ENCODE measurements around the gene SMOC1. TPM values are rescaled to one million over a fixed set of nuclear protein-coding genes. Genes with fewer than 3 reads are reported as not detected.

The SMOC1 gene
- total RNA-seq, 1 donor from 2014 or later: 3.1 TPM

GRCh38 chr14:70011098-70011497 lies 131.9 kb downstream of the SMOC1 start:
- no peak for DNase-seq (ENCODE audit: low spot score)

- no peak for DNase-seq (ENCODE audit: low spot score)
These were observed 132.5 kb downstream of the SMOC1 start for GRCh38 chr14:70011708-70012107.

GRCh38 chr14:70013271-70013873 lies 134.2 kb downstream of the SMOC1 start:
- peak; percentile 27 for DNase-seq (ENCODE audit: low spot score)

GRCh38 chr14:70014406-70015095 lies 135.3 kb downstream of the SMOC1 start:
- DNase-seq (ENCODE audit: low spot score): no peak

- no peak for DNase-seq (ENCODE audit: low spot score)
These were observed 139.0 kb downstream of the SMOC1 start for GRCh38 chr14:70018230-70018629.

- DNase-seq (ENCODE audit: low spot score): peak; percentile 33
These were observed 139.5 kb downstream of the SMOC1 start for GRCh38 chr14:70018713-70019211.

DNA sequence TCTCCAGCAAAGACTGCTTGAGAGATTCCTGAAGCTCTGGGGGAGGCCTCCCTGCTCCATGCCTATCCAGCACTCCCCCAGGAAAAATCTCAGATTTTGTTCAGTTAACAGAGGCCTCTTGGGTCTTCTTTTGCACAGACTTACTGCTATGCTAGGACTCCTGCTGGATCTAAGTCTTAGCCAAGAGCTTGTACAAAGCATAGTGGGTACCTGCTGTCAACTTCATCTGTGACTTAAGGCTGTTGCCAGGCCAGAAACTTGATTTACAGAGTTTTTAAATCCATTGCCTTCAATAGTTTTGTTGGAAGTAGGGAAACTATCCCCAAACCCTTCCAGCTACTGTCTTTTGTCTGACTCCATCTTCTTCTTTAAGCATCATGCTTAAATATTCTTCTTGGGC lies 140.5 kb downstream of the SMOC1 start:
- no peak for DNase-seq (ENCODE audit: low spot score)

DNA sequence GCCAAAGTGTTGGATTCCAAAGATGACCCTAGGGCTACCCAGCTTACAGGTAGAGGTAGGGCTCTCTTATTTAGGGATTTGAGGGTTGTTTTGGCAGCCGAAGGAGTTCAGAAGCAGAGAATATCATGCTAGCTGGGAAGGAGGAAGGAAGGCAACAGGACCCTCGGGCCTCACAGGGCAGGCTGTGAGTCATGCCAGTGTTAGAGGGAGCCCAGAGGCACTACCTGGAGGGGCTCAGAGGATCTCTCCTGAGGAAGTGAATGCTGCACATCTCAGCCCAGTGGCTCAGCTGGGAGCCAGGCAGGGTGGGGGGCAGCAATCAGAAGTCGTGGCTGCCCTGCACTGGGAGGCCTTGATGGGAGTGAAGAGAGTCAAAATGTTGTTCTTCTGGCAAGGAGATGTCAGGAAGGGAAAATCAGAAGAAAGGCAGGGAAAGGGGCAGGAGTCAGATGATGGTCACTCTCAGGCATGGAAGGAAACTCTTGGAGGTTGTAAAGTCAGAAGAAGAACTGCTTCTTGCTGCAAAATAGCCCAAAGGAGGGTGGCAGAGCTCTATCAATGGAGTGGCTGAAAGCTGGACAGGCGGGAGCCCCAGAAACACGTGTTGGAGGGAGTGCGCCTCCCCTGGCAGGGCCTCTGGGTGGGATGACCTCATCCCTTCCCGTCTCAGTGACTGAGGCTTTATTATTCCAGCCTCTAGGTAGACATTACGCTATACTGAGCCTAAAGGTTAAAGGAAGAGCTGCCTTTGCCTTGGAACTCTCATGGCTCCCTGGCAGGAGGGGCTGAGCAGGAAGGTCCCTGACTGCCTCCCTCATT lies 141.3 kb downstream of the SMOC1 start:
- DNase-seq (ENCODE audit: low spot score): no peak

DNA sequence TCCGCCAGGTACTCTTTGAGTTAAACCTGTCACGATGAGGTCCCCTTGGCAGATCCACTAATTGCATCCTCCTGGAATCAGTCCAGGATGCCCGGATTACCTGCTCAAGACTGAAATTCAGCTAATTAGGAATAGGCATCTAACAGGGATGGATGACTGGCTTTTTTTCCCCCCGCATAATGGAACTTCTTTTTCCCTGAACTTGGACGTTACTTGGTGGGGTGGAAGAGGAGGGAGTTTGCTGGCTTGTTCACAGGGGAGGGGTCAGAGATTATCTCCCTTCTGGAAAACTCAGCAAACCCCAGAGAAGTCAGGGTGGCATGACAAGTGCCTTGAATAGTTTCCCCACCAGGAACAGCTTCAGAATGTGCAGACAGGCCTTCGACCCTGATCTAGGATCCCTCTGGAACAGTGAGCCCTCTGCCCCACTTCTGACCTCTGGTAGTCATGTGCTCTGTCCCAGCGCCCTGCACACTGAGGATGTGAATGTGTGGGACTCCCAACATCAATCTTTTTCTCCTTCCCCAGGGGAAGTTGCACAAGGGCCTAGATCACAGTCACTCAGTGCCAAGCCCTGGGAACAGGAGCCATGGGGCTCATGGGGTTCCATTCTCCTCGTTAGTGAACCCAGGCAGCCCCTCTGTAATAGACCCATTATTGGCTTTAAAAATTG lies 142.5 kb downstream of the SMOC1 start:
- DNase-seq (ENCODE audit: low spot score): no peak

GRCh38 chr14:70022771-70023445 lies 143.7 kb downstream of the SMOC1 start:
- no peak for DNase-seq (ENCODE audit: low spot score)

DNA sequence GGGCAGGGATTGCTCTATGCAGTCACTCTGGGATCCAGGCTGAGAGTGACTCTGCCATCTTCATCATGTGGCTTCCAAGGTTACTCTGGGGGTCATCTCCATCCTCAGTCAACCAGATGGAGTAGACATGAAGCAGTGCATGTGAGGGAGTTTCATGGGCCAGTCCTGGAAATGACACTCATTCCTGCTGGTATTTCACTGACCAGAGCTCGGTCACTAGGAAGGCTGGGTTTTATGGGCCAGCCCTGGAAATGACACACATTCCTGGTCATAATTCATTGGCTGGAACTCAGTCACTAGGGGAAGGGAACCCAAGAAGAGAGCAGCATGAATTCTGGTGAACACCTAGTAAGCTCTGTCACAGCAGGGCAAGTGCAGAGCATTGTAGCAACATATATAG lies 144.7 kb downstream of the SMOC1 start:
- DNase-seq (ENCODE audit: low spot score): no peak

- DNase-seq (ENCODE audit: low spot score): peak; percentile 73
These were observed 148.7 kb downstream of the SMOC1 start for GRCh38 chr14:70027785-70028428.

- no peak for DNase-seq (ENCODE audit: low spot score)
These were observed 150.3 kb downstream of the SMOC1 start for GRCh38 chr14:70029296-70030132.

DNA sequence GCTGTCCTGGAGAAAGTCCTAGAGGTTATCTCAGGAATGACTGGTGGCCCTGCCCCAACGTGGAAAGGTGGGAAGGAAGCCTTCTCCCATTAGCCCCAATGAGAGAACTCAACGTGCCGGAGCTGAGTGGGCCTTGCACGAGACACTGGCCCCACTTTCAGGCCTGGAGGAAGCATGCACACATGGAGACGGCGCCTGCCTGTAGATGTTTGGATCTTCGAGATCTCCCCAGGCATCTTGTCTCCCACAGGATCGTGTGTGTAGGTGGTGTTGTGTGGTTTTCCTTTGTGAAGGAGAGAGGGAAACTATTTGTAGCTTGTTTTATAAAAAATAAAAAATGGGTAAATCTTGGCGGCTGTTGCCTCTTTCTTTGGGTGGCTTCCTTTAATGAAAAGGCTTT lies 152.8 kb downstream of the SMOC1 start:
- DNase-seq (ENCODE audit: low spot score): no peak

- no peak for DNase-seq (ENCODE audit: low spot score)
These were observed 153.2 kb downstream of the SMOC1 start for GRCh38 chr14:70032447-70032846.

- DNase-seq (ENCODE audit: low spot score): no peak
These were observed 153.9 kb downstream of the SMOC1 start for GRCh38 chr14:70033116-70033515.

DNA sequence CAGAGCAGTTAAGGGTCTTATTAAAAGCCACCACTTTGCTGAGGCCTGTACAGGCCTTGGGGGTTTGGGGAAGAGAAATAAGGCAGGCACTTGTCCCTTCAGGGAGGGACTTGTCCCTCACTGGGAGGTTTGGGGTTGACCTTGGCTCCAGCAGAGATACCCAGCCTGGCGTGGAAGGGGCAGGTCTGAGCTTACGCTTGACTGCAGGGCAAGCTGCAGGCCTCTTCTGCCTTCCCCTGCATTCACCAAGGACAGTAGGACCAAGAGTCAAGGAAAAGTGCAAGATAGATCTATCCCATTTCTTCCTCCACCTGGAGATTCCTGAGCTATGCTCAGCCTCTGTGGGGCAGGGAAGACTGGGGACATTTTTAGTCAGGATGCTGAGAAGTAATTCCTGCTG lies 154.3 kb downstream of the SMOC1 start:
- no peak for DNase-seq (ENCODE audit: low spot score)

- no peak for DNase-seq (ENCODE audit: low spot score)
These were observed 155.0 kb downstream of the SMOC1 start for GRCh38 chr14:70034257-70034656.

DNA sequence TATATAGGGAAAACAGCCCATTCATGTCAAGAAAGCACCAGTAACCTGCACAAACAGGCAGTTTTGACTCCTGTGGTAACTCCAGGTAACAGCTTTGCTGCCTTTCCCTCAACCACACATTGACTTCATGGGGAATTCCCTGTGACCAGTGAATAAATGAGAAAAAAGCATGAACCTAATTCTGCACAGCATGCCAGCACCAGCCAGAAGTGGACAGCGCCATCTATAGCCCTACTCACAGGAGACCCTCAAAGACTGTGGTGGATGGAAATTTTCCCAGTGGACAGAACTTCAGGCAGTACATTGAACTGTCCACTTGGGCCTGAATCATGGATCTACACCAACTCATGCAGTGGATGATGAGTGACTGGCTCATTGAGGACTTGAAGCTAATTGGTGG lies 157.4 kb downstream of the SMOC1 start:
- DNase-seq (ENCODE audit: low spot score): no peak

GRCh38 chr14:70043001-70043400 lies 163.8 kb downstream of the SMOC1 start:
- no peak for DNase-seq (ENCODE audit: low spot score)

Measured in mucosa of gallbladder (tissue), 1 donor.